Left lobe of liver (tissue), 2 donors: ENCODE data around the gene LZTS3. TPM values are rescaled to one million over a fixed set of nuclear protein-coding genes. Genes with fewer than 3 reads are reported as not detected.
"Not testable (repeated sequence)": the region's sequence is repeated elsewhere in the genome, so short reads cannot be mapped to it uniquely, and the experiment has no call there.

Source experiments
- ATAC-seq: fragments of 200-7000 bp; cut with Tn5 transposase; one replicate; pipeline ENCODE4 v1.9.1; 2020; ENCODE audit warnings: mild to moderate bottlenecking, moderate library complexity
- DNase-seq: peaks from one replicate; pipeline ENCODE4 v3.0.0-alpha.2; 2020; ENCODE audit warnings: low spot score
- total RNA-seq: library from RNA; stranded (reverse); gene quantifications from one replicate; pipeline ENCODE4 v1.2.1, GENCODE V29; 2021
- donor health status: DM: no; HTN: no; CAD: no; lungs with moderate emphysema.
- donor health status: DM: no; HTN: yes; CAD: no.

LZTS3 gene
- total RNA-seq, 1 donor from 2014 or later, result 5.7 TPM

GRCh38 chr20:3168829-3169590, 4.3 kb downstream of the LZTS3 start:
- peak; percentile 33 for DNase-seq
- ATAC-seq, result no peak

GRCh38 chr20:3168079-3168828, 5.1 kb downstream of the LZTS3 start:
- peak; percentile 40 for DNase-seq
- peak; percentile 20 for ATAC-seq

- ATAC-seq (no peak), DNase-seq (peak; percentile 36)
Measured at GRCh38 chr20:3167738-3168078, 5.6 kb downstream of the LZTS3 start.

GRCh38 chr20:3166913-3167342, 6.4 kb downstream of the LZTS3 start:
- peak; percentile 39 for DNase-seq

GRCh38 chr20:3166338-3166912, 6.9 kb downstream of the LZTS3 start:
- no peak for ATAC-seq

More at GRCh38 chr20:3166913-3167342, 6.4 kb downstream of the LZTS3 start:
- ATAC-seq, result no peak

GRCh38 chr20:3165473-3166337, 7.6 kb downstream of the LZTS3 start:
- peak; percentile 31 for ATAC-seq
- DNase-seq, result peak; percentile 48

More at GRCh38 chr20:3166338-3166912, 6.9 kb downstream of the LZTS3 start:
- peak; percentile 43 for DNase-seq

GRCh38 chr20:3164763-3165410, 8.5 kb downstream of the LZTS3 start:
- DNase-seq, result peak; percentile 41
- ATAC-seq, result no peak

- ATAC-seq, result no peak
- no peak for DNase-seq
Measured at GRCh38 chr20:3164043-3164762, 9.1 kb downstream of the LZTS3 start.

GRCh38 chr20:3163099-3164042, 10.0 kb downstream of the LZTS3 start:
- no peak for DNase-seq

GRCh38 chr20:3162080-3162611, 11.2 kb downstream of the LZTS3 start:
- DNase-seq, result no peak
- no peak for ATAC-seq

More at GRCh38 chr20:3163099-3164042, 10.0 kb downstream of the LZTS3 start:
- ATAC-seq, result no peak

GRCh38 chr20:3161316-3162079, 11.9 kb downstream of the LZTS3 start:
- ATAC-seq, result no peak
- no peak for DNase-seq

GRCh38 chr20:3160418-3160817, 12.9 kb downstream of the LZTS3 start:
- DNase-seq (no peak), ATAC-seq (no peak)

GRCh38 chr20:3158968-3159431, 14.3 kb downstream of the LZTS3 start:
- ATAC-seq, result peak; percentile 15
- DNase-seq, result no peak

GRCh38 chr20:3157817-3158216, 15.5 kb downstream of the LZTS3 start:
- DNase-seq (no peak), ATAC-seq (no peak)

- ATAC-seq (peak; percentile 9), DNase-seq (no peak)
Measured at GRCh38 chr20:3156811-3157619, 16.3 kb downstream of the LZTS3 start.

GRCh38 chr20:3152057-3152644, 21.2 kb downstream of the LZTS3 start:
- DNase-seq, ATAC-seq: not testable (repeated sequence)
